A673 (cell line): ENCODE measurements around the gene MMD2. TPM values are rescaled to one million over a fixed set of nuclear protein-coding genes. Genes with fewer than 3 reads are reported as not detected.

Experiments
- BruUV-seq: library from RNA; stranded (reverse); fragments of 400-500 nt; replicated peaks from 2 replicates; lab custom pipeline; 2021; lab: Mats Ljungman, UMichigan
- CTCF ChIA-PET: fragments of 300-600 bp; sonication (Branson Sonifier 250); formaldehyde crosslinking; loops from one replicate; lab custom pipeline; 2022; ENCODE audit warnings: antibody characterized with exemption; lab: Charles Lee
- POLR2A ChIA-PET: fragments of 300-600 bp; sonication (Branson Sonifier 250); formaldehyde crosslinking; loops from one replicate; lab custom pipeline; 2022; ENCODE audit warnings: antibody characterized with exemption; ENCODE audit not compliant: low non-redundant PET; lab: Charles Lee
- DNase-seq: peaks from one replicate; pipeline ENCODE4 v3.0.0-alpha.2; 2015; ENCODE audit warnings: low spot score
- H3K27ac ChIP-seq: fragments of 200-600 bp; sonication (generic); 2 replicates; pipeline ENCODE4 v1.5.1; 2016; ENCODE audit warnings: mixed run types, low read depth, mild to moderate bottlenecking, mixed read lengths, antibody characterized with exemption, low read length; ENCODE audit not compliant: poor library complexity, severe bottlenecking
- H3K27me3 ChIP-seq: fragments of 200-600 bp; sonication (generic); replicated peaks from 2 replicates; pipeline ENCODE4 v1.6.1; 2017; ENCODE audit warnings: mixed run types, low read depth, mild to moderate bottlenecking, mixed read lengths, antibody characterized with exemption, low read length; ENCODE audit not compliant: insufficient read depth, poor library complexity
- H3K36me3 ChIP-seq: fragments of 200-600 bp; sonication (generic); 2 replicates; pipeline ENCODE4 v1.6.1; 2016; ENCODE audit warnings: mixed run types, mild to moderate bottlenecking, mixed read lengths, antibody characterized with exemption, low read length; ENCODE audit not compliant: insufficient read depth, poor library complexity, severe bottlenecking
- H3K4me1 ChIP-seq: fragments of 200-600 bp; sonication (generic); 2 replicates; pipeline ENCODE4 v1.6.1; 2017; ENCODE audit warnings: mixed run types, mild to moderate bottlenecking, mixed read lengths, antibody characterized with exemption, low read length; ENCODE audit not compliant: insufficient read depth, poor library complexity, severe bottlenecking
- H3K4me3 ChIP-seq: fragments of 200-600 bp; sonication (generic); 2 replicates; pipeline ENCODE4 v1.5.1; 2016; ENCODE audit warnings: low read depth, mixed run types, mild to moderate bottlenecking, mixed read lengths, low read length; ENCODE audit not compliant: poor library complexity, severe bottlenecking
- H3K9me3 ChIP-seq: fragments of 200-600 bp; sonication (generic); 2 replicates; pipeline ENCODE4 v1.6.1; 2016; ENCODE audit warnings: mixed run types, low read depth, mild to moderate bottlenecking, mixed read lengths, antibody characterized with exemption, low read length; ENCODE audit not compliant: poor library complexity, severe bottlenecking
- CTCF ChIP-seq: fragments of 300-800, 200-600 bp; sonication (generic); conservative IDR thresholded peaks from 2 replicates; pipeline ENCODE4 v1.5.1; 2017; ENCODE audit warnings: low read depth, mild to moderate bottlenecking, antibody characterized with exemption, low read length, moderate library complexity, mixed read lengths
- EZH2 ChIP-seq: fragments of 200-600 bp; sonication (generic); IDR thresholded peaks from 2 replicates; pipeline ENCODE4 v1.6.1; 2017; ENCODE audit warnings: borderline replicate concordance, low read depth, mild to moderate bottlenecking, mixed read lengths, antibody characterized with exemption, low read length; ENCODE audit not compliant: poor library complexity, severe bottlenecking
- intact Hi-C: fragments of 100-400 bp; cut with micrococcal nuclease; formaldehyde crosslinking; loops from one replicate; pipeline ENCODE4 v1.10.0; 2022; ENCODE audit not compliant: unreplicated experiment
- total RNA-seq: library from RNA; stranded (reverse); gene quantifications from 2 replicates; pipeline ENCODE4 v1.2.3, GENCODE V29; 2021

Gene MMD2
- total RNA-seq, 1 experiment from 2014 or later, result not detected

DNA sequence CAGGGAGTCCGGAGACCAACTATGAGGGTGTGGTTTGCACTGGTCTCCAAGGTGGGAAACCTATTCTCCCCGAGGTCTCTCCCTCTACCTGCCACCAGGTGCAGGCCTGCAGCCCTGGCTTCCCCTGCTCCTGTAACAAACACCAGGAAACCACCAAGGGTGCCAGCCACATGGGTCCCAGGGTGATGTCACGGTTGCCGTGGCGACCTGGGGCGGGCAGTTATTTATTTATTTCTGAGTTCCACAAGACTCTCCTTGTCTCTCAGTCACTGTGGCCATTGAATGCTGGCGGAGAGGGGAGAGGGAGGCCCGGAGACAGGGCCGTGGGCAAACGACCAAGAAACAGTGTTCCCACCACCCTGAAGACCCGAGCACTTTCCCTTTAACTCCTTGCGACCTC, 27.0 kb downstream of the MMD2 start:
- Histone ChIP-seq H3K36me3 (no peaks in the 10 kb centered on the region), H3K27me3 (no peaks in the 10 kb centered on the region), H3K9me3 (no peaks in the 10 kb centered on the region), H3K27ac (no peak overlapping the region), H3K4me3 (no peak overlapping the region), H3K4me1 (no peaks in the 10 kb centered on the region)
- TF ChIP-seq EZH2, result no peak
- no peak for TF ChIP-seq CTCF
- no TSS peak for BruUV-seq
- CTCF ChIA-PET, result no interaction called here
- peak; percentile 21 for DNase-seq
- POLR2A ChIA-PET, result no interaction called here
- intact Hi-C loops, result no loop called here

DNA sequence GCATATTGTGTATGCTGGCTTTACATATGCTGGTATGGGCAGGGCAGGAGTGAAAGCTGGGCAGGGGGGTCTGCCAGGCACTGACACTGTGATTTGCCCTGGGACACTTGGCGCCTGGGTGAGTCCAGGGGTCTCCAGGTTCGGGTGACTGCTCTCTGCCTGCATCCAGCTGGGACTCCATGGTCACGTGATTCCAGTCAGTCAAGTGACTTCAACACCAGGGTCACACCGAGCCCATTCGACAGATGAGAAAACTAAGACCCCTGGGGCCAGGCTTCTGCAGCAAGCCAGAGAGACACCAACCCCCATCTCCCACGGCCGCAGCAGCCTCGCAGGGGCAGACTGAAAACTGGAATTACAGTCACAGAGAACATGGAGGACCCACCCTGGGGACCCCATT, 30.0 kb downstream of the MMD2 start:
- Histone ChIP-seq H3K4me1 (no peaks in the 10 kb centered on the region), H3K9me3 (no peaks in the 10 kb centered on the region), H3K36me3 (no peaks in the 10 kb centered on the region), H3K27me3 (peaks cover 7% of the 10 kb centered on the region), H3K4me3 (no peak overlapping the region), H3K27ac (no peak overlapping the region)
- BruUV-seq, result no TSS peak
- intact Hi-C loops, result no loop called here
- no peak for DNase-seq
- ChIA-PET POLR2A (no interaction called here), CTCF (no interaction called here)
- no peak for TF ChIP-seq CTCF
- no peak for TF ChIP-seq EZH2

DNA sequence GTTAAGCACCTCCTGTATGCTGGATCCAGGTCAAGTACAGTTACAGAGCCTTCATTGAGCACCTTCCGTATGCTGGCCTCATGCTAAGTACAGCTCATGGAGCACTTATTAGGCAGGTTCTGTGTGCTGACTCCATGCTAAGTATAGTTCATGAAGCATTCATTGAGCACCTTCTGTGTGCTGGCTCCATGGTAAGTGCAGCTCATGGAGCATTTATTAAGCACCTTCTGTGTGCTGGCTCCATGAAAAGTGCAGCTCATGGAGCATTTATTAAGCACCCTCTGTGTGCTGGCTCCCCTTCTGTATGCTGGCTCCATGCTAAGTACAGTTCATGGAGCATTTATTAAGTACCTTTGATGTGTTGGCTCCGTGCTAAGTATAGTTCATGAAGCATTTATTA, 30.5 kb downstream of the MMD2 start:
- intact Hi-C loops, result no loop called here
- no peaks in the 10 kb centered on the region for H3K9me3 ChIP-seq
- CTCF ChIA-PET, result interaction anchor here (0.6 kb wide), 1 partner anchor 16 kb away, joined by 4 read pairs; no protein-coding TSS in a partner anchor
- BruUV-seq, result no TSS peak
- H3K4me3 ChIP-seq, result no peak overlapping the region
- H3K27ac ChIP-seq, result no peak overlapping the region
- H3K36me3 ChIP-seq, result no peaks in the 10 kb centered on the region
- POLR2A ChIA-PET, result no interaction called here
- TF ChIP-seq EZH2 (no peak), CTCF (no peak)
- H3K27me3 ChIP-seq, result peaks cover 7% of the 10 kb centered on the region
- no peak for DNase-seq
- H3K4me1 ChIP-seq, result no peaks in the 10 kb centered on the region
